Esophagus (tissue), 2 donors: Measurements from ENCODE around the gene CACNA2D1. TPM values are rescaled to one million over a fixed set of nuclear protein-coding genes. Genes with fewer than 3 reads are reported as not detected.

Source experiments
- H3K27ac ChIP-seq, 2 donors: one replicate each; pipeline ENCODE4 v1.5.1; 2013; ENCODE audit warnings: low read depth in 2 of 2, mild to moderate bottlenecking in 2 of 2, inconsistent platforms in 1 of 2, low read length in 1 of 2, moderate library complexity in 1 of 2
- H3K27me3 ChIP-seq, 2 donors: one replicate each; pipeline ENCODE4 v1.6.1; 2013; ENCODE audit warnings: low read length in 2 of 2, control low read depth in 1 of 2, mild to moderate bottlenecking in 1 of 2; ENCODE audit not compliant: insufficient read depth in 2 of 2, control insufficient read depth in 1 of 2
- H3K36me3 ChIP-seq, 2 donors: one replicate each; pipeline ENCODE4 v1.6.1; 2013; ENCODE audit warnings: low read length in 1 of 2; ENCODE audit not compliant: control insufficient read depth in 2 of 2, insufficient read depth in 2 of 2
- H3K4me1 ChIP-seq, 2 donors: one replicate each; pipeline ENCODE4 v1.6.1; 2013; ENCODE audit warnings: low read length in 1 of 2; ENCODE audit not compliant: control insufficient read depth in 2 of 2, insufficient read depth in 2 of 2
- H3K4me3 ChIP-seq, 2 donors: one replicate each; pipeline ENCODE4 v1.5.1; 2013; ENCODE audit warnings: low read length in 2 of 2, mild to moderate bottlenecking in 2 of 2, low read depth in 1 of 2, moderate library complexity in 1 of 2
- H3K9me3 ChIP-seq, 2 donors: one replicate each; pipeline ENCODE4 v1.6.1; 2013; ENCODE audit warnings: mild to moderate bottlenecking in 2 of 2, low read depth in 1 of 2, low read length in 1 of 2, moderate library complexity in 1 of 2; ENCODE audit not compliant: control insufficient read depth in 2 of 2, insufficient read depth in 1 of 2
- WGBS, 2 donors: extraction: QIAGEN DNeasy Blood & Tissue Kit; methylation state at CpG; one replicate each; pipeline ENCODE4 v1.1.7; 2013; 5-methylcytosine and 5-hydroxymethylcytosine counted together
- polyA plus RNA-seq, 2 donors: library from polyadenylated mRNA; stranded (reverse); fragments of 200-250 nt; gene quantifications; one replicate each; pipeline ENCODE4 v1.2.3, GENCODE V29; 2013
- donor health status: healthy with polysubstance abuse.
- donor health status: Bipolar disorder and iron deficiency.

CACNA2D1 gene
- polyA plus RNA-seq, 2 donors = 0.90 to 1.3 TPM

GRCh38 chr7:82164813-82165212 is 278.8 kb downstream of the CACNA2D1 start:
- no peaks in the 10 kb centered on the region for H3K9me3 ChIP-seq
- H3K27me3 ChIP-seq = no peaks in the 10 kb centered on the region
- H3K36me3 ChIP-seq = no peaks in the 10 kb centered on the region
- H3K27ac ChIP-seq = no peak overlapping the region
- 34 to 58% methylated on average over 3 of the region's 3 CpGs for WGBS, 2 donors
- H3K4me3 ChIP-seq = no peak overlapping the region
- H3K4me1 ChIP-seq = no peaks in the 10 kb centered on the region

DNA sequence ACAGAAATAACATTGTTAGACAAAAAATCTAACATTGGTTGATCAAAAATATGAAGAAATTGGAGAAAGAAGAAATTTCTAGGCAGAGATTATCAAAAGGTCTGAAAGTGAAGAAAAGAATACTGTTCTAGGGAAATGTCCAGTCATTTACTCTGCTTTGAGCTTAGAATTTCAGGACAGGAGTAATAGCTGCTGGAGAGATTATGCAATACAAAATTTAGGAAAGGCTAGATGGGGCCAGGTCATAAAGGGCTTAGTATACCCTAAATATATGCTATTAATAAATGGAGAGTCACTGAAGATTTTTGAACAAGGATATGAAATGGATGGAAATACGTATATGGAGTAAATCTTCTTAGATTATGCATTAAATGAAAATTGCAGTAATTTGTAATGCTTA is 279.2 kb downstream of the CACNA2D1 start:
- WGBS, 2 donors = 90 to 95% methylated on average over 1 of the region's 1 CpG
- Histone ChIP-seq H3K4me1 (no peaks in the 10 kb centered on the region), H3K4me3 (no peak overlapping the region), H3K27me3 (no peaks in the 10 kb centered on the region), H3K9me3 (no peaks in the 10 kb centered on the region), H3K36me3 (no peaks in the 10 kb centered on the region), H3K27ac (no peak overlapping the region)

DNA sequence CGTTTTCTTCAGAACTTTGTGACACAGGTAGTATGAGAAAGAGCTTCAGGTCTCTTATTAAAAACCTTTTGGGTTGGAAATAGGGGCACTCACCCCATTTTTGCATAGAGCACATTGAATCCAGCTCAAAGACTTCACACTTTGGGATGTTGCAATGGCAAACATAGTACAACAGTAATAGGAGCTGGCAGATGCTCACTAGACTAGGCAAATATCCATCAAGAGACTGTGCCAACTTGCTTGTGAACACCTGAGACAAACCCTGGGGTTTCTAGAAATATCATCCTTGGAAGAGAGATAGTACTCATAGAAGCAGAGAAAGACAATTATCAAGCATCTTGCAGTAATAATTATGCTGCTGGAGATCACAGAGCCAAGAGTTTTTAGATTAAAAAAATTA is 280.0 kb downstream of the CACNA2D1 start:
- H3K27ac ChIP-seq = no peak overlapping the region
- H3K27me3 ChIP-seq = no peaks in the 10 kb centered on the region
- H3K9me3 ChIP-seq = no peaks in the 10 kb centered on the region
- no peak overlapping the region for H3K4me3 ChIP-seq
- no peaks in the 10 kb centered on the region for H3K36me3 ChIP-seq
- WGBS, 2 donors = 42 to 68% methylated on average over 1 of the region's 1 CpG
- no peaks in the 10 kb centered on the region for H3K4me1 ChIP-seq

DNA sequence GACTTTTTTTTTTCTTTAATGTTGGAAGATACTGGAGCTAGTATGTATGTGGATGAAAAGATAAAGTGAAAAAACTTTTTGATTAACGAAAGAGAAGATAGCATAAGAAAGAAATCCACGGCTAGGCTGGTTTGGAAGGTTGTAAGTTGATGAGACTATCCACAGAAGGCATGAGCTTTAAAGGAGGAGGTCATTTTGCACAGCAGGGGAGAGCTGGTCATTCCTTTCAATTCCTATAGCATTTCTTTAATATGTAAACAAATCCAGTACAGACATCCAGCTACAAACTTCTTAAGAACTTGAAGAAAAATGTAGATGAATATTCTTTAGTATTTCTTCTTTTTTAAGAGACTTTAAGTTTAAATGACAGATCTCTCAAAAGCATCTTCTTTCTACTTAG is 281.3 kb downstream of the CACNA2D1 start:
- H3K27me3 ChIP-seq = no peaks in the 10 kb centered on the region
- no peaks in the 10 kb centered on the region for H3K36me3 ChIP-seq
- 42 to 55% methylated on average over 2 of the region's 2 CpGs for WGBS, 2 donors
- H3K27ac ChIP-seq = no peak overlapping the region
- H3K4me1 ChIP-seq = no peaks in the 10 kb centered on the region
- no peak overlapping the region for H3K4me3 ChIP-seq
- no peaks in the 10 kb centered on the region for H3K9me3 ChIP-seq

DNA sequence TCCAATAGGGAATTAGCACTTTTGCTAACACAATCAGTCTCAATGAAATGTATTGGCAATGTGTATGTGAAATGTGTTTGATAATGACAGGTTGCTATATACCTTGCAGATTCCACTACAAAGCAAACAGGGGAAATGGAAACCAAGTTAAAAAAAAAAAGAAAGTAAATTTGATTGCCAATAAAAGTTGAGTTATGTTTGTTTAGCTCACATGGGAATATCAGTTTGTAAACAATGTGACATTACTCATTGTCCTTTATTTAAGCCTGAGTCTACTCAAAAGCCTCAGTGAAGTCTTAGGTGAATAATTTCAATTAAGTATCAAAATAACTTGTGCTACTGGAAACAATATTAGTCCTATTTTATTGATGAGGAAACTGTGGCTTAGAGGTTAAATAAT is 285.2 kb downstream of the CACNA2D1 start:
- Histone ChIP-seq H3K36me3 (no peaks in the 10 kb centered on the region), H3K4me3 (no peak overlapping the region)

DNA sequence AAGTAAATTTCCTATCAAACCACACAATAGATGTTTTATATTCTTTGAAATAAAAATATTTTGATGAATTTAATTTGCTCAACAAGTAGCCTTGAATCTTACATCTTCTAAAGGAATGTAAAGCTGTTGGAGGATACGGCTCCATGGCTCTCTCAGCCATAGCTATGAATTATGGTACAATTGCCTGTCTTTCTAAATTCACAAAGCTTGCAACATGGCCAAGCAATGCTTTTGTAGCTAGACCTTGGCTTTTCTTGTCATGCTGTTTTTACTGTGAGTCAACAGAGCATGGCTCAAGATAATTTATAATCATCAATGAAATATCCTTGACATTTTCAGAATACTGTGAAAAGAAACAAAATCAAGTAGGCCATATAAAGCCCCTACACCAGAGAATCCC is 286.7 kb downstream of the CACNA2D1 start:
- Histone ChIP-seq H3K36me3 (no peaks in the 10 kb centered on the region), H3K4me1 (no peaks in the 10 kb centered on the region), H3K4me3 (no peak overlapping the region), H3K27ac (no peak overlapping the region), H3K27me3 (no peaks in the 10 kb centered on the region), H3K9me3 (no peaks in the 10 kb centered on the region)
- WGBS, 2 donors = 82 to 88% methylated on average over 1 of the region's 1 CpG

More for the DNA sequence above, 285.2 kb downstream of the CACNA2D1 start:
- Histone ChIP-seq H3K27me3 (no peaks in the 10 kb centered on the region), H3K9me3 (no peaks in the 10 kb centered on the region), H3K27ac (no peak overlapping the region), H3K4me1 (no peaks in the 10 kb centered on the region)

- H3K4me3 ChIP-seq = no peak overlapping the region
- no peak overlapping the region for H3K27ac ChIP-seq
- 55 to 75% methylated on average over 3 of the region's 3 CpGs for WGBS, 2 donors
- no peaks in the 10 kb centered on the region for H3K27me3 ChIP-seq
- no peaks in the 10 kb centered on the region for H3K4me1 ChIP-seq
- H3K9me3 ChIP-seq = no peaks in the 10 kb centered on the region
- no peaks in the 10 kb centered on the region for H3K36me3 ChIP-seq
These were observed 287.4 kb downstream of the CACNA2D1 start for GRCh38 chr7:82156168-82156567.

DNA sequence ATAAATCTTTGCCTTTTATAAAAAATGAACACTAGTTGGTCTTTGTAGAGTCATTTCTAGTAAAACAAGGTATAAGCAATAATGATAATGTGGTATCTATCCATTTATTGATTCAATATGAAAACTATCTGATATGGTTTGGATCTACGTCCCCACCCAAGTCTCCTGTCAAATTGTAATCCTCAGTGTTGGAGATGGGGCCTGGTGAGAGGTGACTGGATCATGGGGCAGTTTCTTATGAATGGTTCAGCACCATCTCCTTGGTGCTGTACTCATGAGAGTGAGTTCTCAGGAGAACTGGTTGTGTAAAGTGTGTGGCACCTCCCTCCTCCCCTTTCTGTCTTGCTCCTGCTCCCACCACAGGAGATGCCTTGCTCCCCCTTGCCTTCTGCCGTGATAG is 288.8 kb downstream of the CACNA2D1 start:
- Histone ChIP-seq H3K27me3 (no peaks in the 10 kb centered on the region), H3K4me1 (no peaks in the 10 kb centered on the region), H3K27ac (no peak overlapping the region), H3K4me3 (no peak overlapping the region), H3K36me3 (no peaks in the 10 kb centered on the region), H3K9me3 (no peaks in the 10 kb centered on the region)
- WGBS, 2 donors = 70 to 74% methylated on average over 2 of the region's 2 CpGs

DNA sequence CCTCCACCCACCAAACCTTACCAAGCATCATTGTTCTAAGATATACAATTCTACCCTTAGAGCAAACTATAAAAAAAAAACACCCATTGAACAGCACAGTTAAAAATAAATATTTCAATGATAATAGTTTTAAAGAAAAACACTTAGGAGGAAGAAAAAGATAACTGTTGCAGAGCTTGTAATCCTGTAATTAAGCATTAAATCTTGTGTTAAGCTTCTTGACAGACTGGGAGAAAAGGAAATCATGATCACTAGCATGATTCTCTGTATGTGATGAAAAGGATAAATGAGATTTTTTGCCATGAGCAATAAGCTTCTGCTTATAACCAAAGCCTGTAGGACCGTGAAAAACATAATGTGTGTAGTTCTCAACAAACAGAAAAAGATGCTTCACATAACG is 289.8 kb downstream of the CACNA2D1 start:
- Histone ChIP-seq H3K4me3 (no peak overlapping the region), H3K27me3 (no peaks in the 10 kb centered on the region), H3K27ac (no peak overlapping the region), H3K9me3 (no peaks in the 10 kb centered on the region), H3K4me1 (no peaks in the 10 kb centered on the region), H3K36me3 (no peaks in the 10 kb centered on the region)
- 70 to 80% methylated on average over 2 of the region's 2 CpGs for WGBS, 2 donors

- Histone ChIP-seq H3K4me3 (no peak overlapping the region), H3K36me3 (no peaks in the 10 kb centered on the region), H3K4me1 (no peaks in the 10 kb centered on the region), H3K27ac (no peak overlapping the region), H3K9me3 (no peaks in the 10 kb centered on the region), H3K27me3 (no peaks in the 10 kb centered on the region)
- WGBS, 2 donors = 82 to 95% methylated on average over 1 of the region's 1 CpG
These were observed 290.7 kb downstream of the CACNA2D1 start for GRCh38 chr7:82152858-82153257.
